ENCODE results near the gene USH2A.

- no peak for TF ChIP-seq MAX (IDR thresholded peaks at IDR 0.05)
- TF ChIP-seq CTCF (IDR thresholded peaks at IDR 0.05 in 2 of 3, conservative IDR thresholded peaks at IDR 0.05 in 1 of 3; ENCODE audit: borderline replicate concordance in 1 of 3, insufficient read depth in 1 of 3, low read depth in 2 of 3, low read length in 2 of 3): no peak
These were observed 800.1 kb downstream of the USH2A start for GRCh38 chr1:215623162-215623561.

Data from HCT116 (cell line).